Fibroblast of skin of back (primary cell): Measurements from ENCODE around the gene OSBPL8.

Source experiments
- DNase-seq: peaks from one replicate; pipeline ENCODE4 v3.0.0-alpha.2; 2013

The OSBPL8 gene

GRCh38 chr12:76462668-76463224, 96.8 kb downstream of the OSBPL8 start:
- peak; percentile 76 for DNase-seq

GRCh38 chr12:76460807-76461206, 98.8 kb downstream of the OSBPL8 start:
- no peak for DNase-seq

- DNase-seq = no peak
These were observed 101.8 kb downstream of the OSBPL8 start for GRCh38 chr12:76457818-76458217.

- DNase-seq = no peak
These were observed 102.6 kb downstream of the OSBPL8 start for GRCh38 chr12:76457010-76457409.

- DNase-seq = peak; percentile 93
These were observed 103.8 kb downstream of the OSBPL8 start for GRCh38 chr12:76455582-76456345.

GRCh38 chr12:76451528-76451927, 108.0 kb downstream of the OSBPL8 start:
- no peak for DNase-seq

- peak; percentile 85 for DNase-seq
These were observed 108.9 kb downstream of the OSBPL8 start for GRCh38 chr12:76450690-76451089.

GRCh38 chr12:76449993-76450392, 109.6 kb downstream of the OSBPL8 start:
- no peak for DNase-seq

GRCh38 chr12:76449583-76449982, 110.0 kb downstream of the OSBPL8 start:
- peak; percentile 76 for DNase-seq

GRCh38 chr12:76449016-76449415, 110.6 kb downstream of the OSBPL8 start:
- no peak for DNase-seq

- DNase-seq = no peak
These were observed 113.5 kb downstream of the OSBPL8 start for GRCh38 chr12:76446090-76446489.

GRCh38 chr12:76445462-76445861, 114.1 kb downstream of the OSBPL8 start:
- DNase-seq = no peak

- no peak for DNase-seq
These were observed 115.1 kb downstream of the OSBPL8 start for GRCh38 chr12:76444408-76444984.

- no peak for DNase-seq
These were observed 118.6 kb downstream of the OSBPL8 start for GRCh38 chr12:76441016-76441415.

GRCh38 chr12:76432733-76433132, 126.8 kb downstream of the OSBPL8 start:
- DNase-seq = no peak

- no peak for DNase-seq
These were observed 131.5 kb downstream of the OSBPL8 start for GRCh38 chr12:76428117-76428516.

- DNase-seq = no peak
These were observed 133.4 kb downstream of the OSBPL8 start for GRCh38 chr12:76426160-76426559.

- no peak for DNase-seq
These were observed 134.6 kb downstream of the OSBPL8 start for GRCh38 chr12:76424941-76425340.

GRCh38 chr12:76422543-76423438, 136.8 kb downstream of the OSBPL8 start:
- DNase-seq = peak; percentile 57

GRCh38 chr12:76422154-76422542, 137.4 kb downstream of the OSBPL8 start:
- no peak for DNase-seq

- no peak for DNase-seq
These were observed 138.5 kb downstream of the OSBPL8 start for GRCh38 chr12:76421046-76421445.

GRCh38 chr12:76420222-76420621, 139.3 kb downstream of the OSBPL8 start:
- no peak for DNase-seq

GRCh38 chr12:76417116-76417515, 142.5 kb downstream of the OSBPL8 start:
- no peak for DNase-seq
